ENCODE results near the gene STXBP6. TPM values are rescaled to one million over a fixed set of nuclear protein-coding genes. Genes with fewer than 3 reads are reported as not detected.

Gene STXBP6
- total and polyA plus RNA-seq, 7 experiments from 2014 or later: not detected

- H3K36me3 ChIP-seq (ENCODE audit: control insufficient read depth in 2 of 3, insufficient read depth in 3 of 3, low read length in 3 of 3): no peaks in the 10 kb centered on the region
- peaks cover 0 to 1% (median 0%) of the 10 kb centered on the region in 11 donors for H3K9me3 Mint-ChIP-seq
- intact Hi-C loops (cut with micrococcal nuclease): no loop called here
- no peak for ATAC-seq
- H3K4me3 Mint-ChIP-seq: no peak overlapping the region
- no peak overlapping the region for H3K27ac ChIP-seq (ENCODE audit: low read depth, low read length)
- H3K4me3 ChIP-seq (ENCODE audit: low read length): no peak overlapping the region
- ChIA-PET CTCF (no interaction called here), POLR2A (no interaction called here)
- H3K27ac Mint-ChIP-seq: no peak overlapping the region
- H3K36me3 Mint-ChIP-seq: no peaks in the 10 kb centered on the region
- H3K4me1 Mint-ChIP-seq: no peaks in the 10 kb centered on the region
- H3K27me3 Mint-ChIP-seq: peaks cover 24 to 47% (median 37%) of the 10 kb centered on the region in 5 donors
- no peaks in the 10 kb centered on the region for H3K4me1 ChIP-seq (ENCODE audit: control insufficient read depth in 2 of 2, insufficient read depth in 2 of 2, low read length in 2 of 2)
- no peak for DNase-seq
- H3K27me3 ChIP-seq (ENCODE audit: control insufficient read depth in 2 of 2, insufficient read depth in 2 of 2, low read length in 2 of 2): no peaks in the 10 kb centered on the region
- no peaks in the 10 kb centered on the region for H3K9me3 ChIP-seq (ENCODE audit: control insufficient read depth in 2 of 3, low read length in 3 of 3)
These were observed 136.2 kb downstream of the STXBP6 start for GRCh38 chr14:24913746-24914145.

- no peak overlapping the region for H3K27ac ChIP-seq (ENCODE audit: low read depth, low read length)
- H3K27me3 Mint-ChIP-seq: peaks cover 23 to 53% (median 38%) of the 10 kb centered on the region in 5 donors
- H3K4me3 ChIP-seq (ENCODE audit: low read length): no peak overlapping the region
- no peak for DNase-seq
- no peaks in the 10 kb centered on the region for H3K36me3 ChIP-seq (ENCODE audit: control insufficient read depth in 2 of 3, insufficient read depth in 3 of 3, low read length in 3 of 3)
- H3K4me3 Mint-ChIP-seq: no peak overlapping the region
- peaks cover 0 to 1% (median 0%) of the 10 kb centered on the region in 11 donors for H3K9me3 Mint-ChIP-seq
- no peak overlapping the region for H3K27ac Mint-ChIP-seq
- ChIA-PET POLR2A (interaction anchor here (0.5 kb wide), 1 partner anchor 8 kb away, joined by 3 read pairs; no protein-coding TSS in a partner anchor), CTCF (no interaction called here)
- H3K4me1 Mint-ChIP-seq: no peaks in the 10 kb centered on the region
- H3K4me1 ChIP-seq (ENCODE audit: control insufficient read depth in 2 of 2, insufficient read depth in 2 of 2, low read length in 2 of 2): no peaks in the 10 kb centered on the region
- intact Hi-C loops (cut with micrococcal nuclease): no loop called here
- H3K9me3 ChIP-seq (ENCODE audit: control insufficient read depth in 2 of 3, low read length in 3 of 3): no peaks in the 10 kb centered on the region
- H3K36me3 Mint-ChIP-seq: no peaks in the 10 kb centered on the region
- ATAC-seq: no peak
- no peaks in the 10 kb centered on the region for H3K27me3 ChIP-seq (ENCODE audit: control insufficient read depth in 2 of 2, insufficient read depth in 2 of 2, low read length in 2 of 2)
These were observed 136.9 kb downstream of the STXBP6 start for GRCh38 chr14:24913021-24913420.

- Mint-ChIP-seq H3K36me3 (no peaks in the 10 kb centered on the region), H3K9me3 (peaks cover 0 to 1% (median 0%) of the 10 kb centered on the region in 11 donors), H3K4me3 (no peak overlapping the region), H3K4me1 (peaks cover 0 to 4% (median 0%) of the 10 kb centered on the region in 7 donors), H3K27me3 (peaks cover 15 to 45% (median 34%) of the 10 kb centered on the region in 5 donors), H3K27ac (no peak overlapping the region)
- Histone ChIP-seq H3K9me3 (ENCODE audit: control insufficient read depth in 2 of 3, low read length in 3 of 3) (no peaks in the 10 kb centered on the region), H3K27ac (ENCODE audit: low read depth, low read length) (no peak overlapping the region), H3K4me3 (ENCODE audit: low read length) (no peak overlapping the region), H3K36me3 (ENCODE audit: control insufficient read depth in 2 of 3, insufficient read depth in 3 of 3, low read length in 3 of 3) (no peaks in the 10 kb centered on the region), H3K4me1 (ENCODE audit: control insufficient read depth in 2 of 2, insufficient read depth in 2 of 2, low read length in 2 of 2) (no peaks in the 10 kb centered on the region), H3K27me3 (ENCODE audit: control insufficient read depth in 2 of 2, insufficient read depth in 2 of 2, low read length in 2 of 2) (no peaks in the 10 kb centered on the region)
- POLR2A ChIA-PET: no interaction called here
- no peak for DNase-seq
- CTCF ChIA-PET: interaction anchor here (0.7 kb wide), 1 partner anchor 78 kb away, joined by 4 read pairs; no protein-coding TSS in a partner anchor
- ATAC-seq: peak; percentile 26
- intact Hi-C loops (cut with micrococcal nuclease): no loop called here
These were observed 138.4 kb downstream of the STXBP6 start for GRCh38 chr14:24911324-24912109.

GRCh38 chr14:24910408-24910986, 139.4 kb downstream of the STXBP6 start:
- CTCF ChIA-PET: interaction anchor here (0.7 kb wide), 1 partner anchor 77 kb away, joined by 4 read pairs; no protein-coding TSS in a partner anchor

GRCh38 chr14:24909523-24910302, 140.2 kb downstream of the STXBP6 start:
- H3K4me1 Mint-ChIP-seq: peaks cover 0 to 4% (median 0%) of the 10 kb centered on the region in 7 donors
- no peak overlapping the region for H3K27ac ChIP-seq (ENCODE audit: low read depth, low read length)
- POLR2A ChIA-PET: no interaction called here
- H3K27ac Mint-ChIP-seq: no peak overlapping the region
- H3K9me3 Mint-ChIP-seq: peaks cover 0 to 1% (median 0%) of the 10 kb centered on the region in 11 donors
- no peak overlapping the region for H3K4me3 ChIP-seq (ENCODE audit: low read length)
- DNase-seq (no peak), ATAC-seq (no peak)
- no peak overlapping the region for H3K4me3 Mint-ChIP-seq
- no peaks in the 10 kb centered on the region for H3K27me3 ChIP-seq (ENCODE audit: control insufficient read depth in 2 of 2, insufficient read depth in 2 of 2, low read length in 2 of 2)
- H3K27me3 Mint-ChIP-seq: peaks cover 10 to 37% (median 35%) of the 10 kb centered on the region in 5 donors
- H3K9me3 ChIP-seq (ENCODE audit: control insufficient read depth in 2 of 3, low read length in 3 of 3): no peaks in the 10 kb centered on the region
- CTCF ChIA-PET: no interaction called here
- intact Hi-C loops (cut with micrococcal nuclease): no loop called here
- no peaks in the 10 kb centered on the region for H3K36me3 Mint-ChIP-seq
- no peaks in the 10 kb centered on the region for H3K4me1 ChIP-seq (ENCODE audit: control insufficient read depth in 2 of 2, insufficient read depth in 2 of 2, low read length in 2 of 2)
- H3K36me3 ChIP-seq (ENCODE audit: control insufficient read depth in 2 of 3, insufficient read depth in 3 of 3, low read length in 3 of 3): no peaks in the 10 kb centered on the region

More at GRCh38 chr14:24910408-24910986, 139.4 kb downstream of the STXBP6 start:
- Histone ChIP-seq H3K27ac (ENCODE audit: low read depth, low read length) (no peak overlapping the region), H3K9me3 (ENCODE audit: control insufficient read depth in 2 of 3, low read length in 3 of 3) (no peaks in the 10 kb centered on the region), H3K4me3 (ENCODE audit: low read length) (no peak overlapping the region), H3K4me1 (ENCODE audit: control insufficient read depth in 2 of 2, insufficient read depth in 2 of 2, low read length in 2 of 2) (no peaks in the 10 kb centered on the region), H3K27me3 (ENCODE audit: control insufficient read depth in 2 of 2, insufficient read depth in 2 of 2, low read length in 2 of 2) (no peaks in the 10 kb centered on the region), H3K36me3 (ENCODE audit: control insufficient read depth in 2 of 3, insufficient read depth in 3 of 3, low read length in 3 of 3) (no peaks in the 10 kb centered on the region)
- POLR2A ChIA-PET: no interaction called here
- Mint-ChIP-seq H3K36me3 (no peaks in the 10 kb centered on the region), H3K27me3 (peaks cover 10 to 38% (median 36%) of the 10 kb centered on the region in 5 donors), H3K27ac (no peak overlapping the region), H3K4me3 (no peak overlapping the region), H3K4me1 (peaks cover 0 to 4% (median 0%) of the 10 kb centered on the region in 7 donors), H3K9me3 (peaks cover 0 to 1% (median 0%) of the 10 kb centered on the region in 11 donors)
- intact Hi-C loops (cut with micrococcal nuclease): no loop called here
- DNase-seq: no peak
- ATAC-seq: no peak

- intact Hi-C loops (cut with micrococcal nuclease): no loop called here
- Histone ChIP-seq H3K36me3 (ENCODE audit: control insufficient read depth in 2 of 3, insufficient read depth in 3 of 3, low read length in 3 of 3) (no peaks in the 10 kb centered on the region), H3K4me3 (ENCODE audit: low read length) (no peak overlapping the region), H3K27me3 (ENCODE audit: control insufficient read depth in 2 of 2, insufficient read depth in 2 of 2, low read length in 2 of 2) (no peaks in the 10 kb centered on the region), H3K9me3 (ENCODE audit: control insufficient read depth in 2 of 3, low read length in 3 of 3) (no peaks in the 10 kb centered on the region), H3K27ac (ENCODE audit: low read depth, low read length) (no peak overlapping the region), H3K4me1 (ENCODE audit: control insufficient read depth in 2 of 2, insufficient read depth in 2 of 2, low read length in 2 of 2) (no peaks in the 10 kb centered on the region)
- H3K27me3 Mint-ChIP-seq: peaks cover 14 to 37% (median 30%) of the 10 kb centered on the region in 5 donors
- H3K36me3 Mint-ChIP-seq: no peaks in the 10 kb centered on the region
- POLR2A ChIA-PET: no interaction called here
- H3K27ac Mint-ChIP-seq: no peak overlapping the region
- DNase-seq (no peak), ATAC-seq (no peak)
- peaks cover 0 to 4% (median 0%) of the 10 kb centered on the region in 7 donors for H3K4me1 Mint-ChIP-seq
- H3K9me3 Mint-ChIP-seq: peaks cover 0 to 3% (median 0%) of the 10 kb centered on the region in 11 donors
- CTCF ChIA-PET: no interaction called here
- H3K4me3 Mint-ChIP-seq: no peak overlapping the region
These were observed 141.2 kb downstream of the STXBP6 start for GRCh38 chr14:24908592-24909236.
